A673 (cell line): ENCODE data around the gene ATAD3C. TPM values are rescaled to one million over a fixed set of nuclear protein-coding genes. Genes with fewer than 3 reads are reported as not detected.

Experiments used
- Bru-seq: library from RNA; stranded (reverse); fragments of 400-500 nt; gene quantifications from one replicate; lab custom pipeline; 2021; lab: Mats Ljungman, UMichigan
- BruChase-seq, 2 experiments: library from RNA; stranded (reverse); fragments of 400-500 nt; gene quantifications; one replicate each; lab custom pipeline; 2021; lab: Mats Ljungman, UMichigan
- BruUV-seq: library from RNA; stranded (reverse); fragments of 400-500 nt; replicated peaks from 2 replicates; lab custom pipeline; 2021; lab: Mats Ljungman, UMichigan
- CTCF ChIA-PET: fragments of 300-600 bp; sonication (Branson Sonifier 250); formaldehyde crosslinking; loops from one replicate; lab custom pipeline; 2022; ENCODE audit warnings: antibody characterized with exemption; lab: Charles Lee
- POLR2A ChIA-PET: fragments of 300-600 bp; sonication (Branson Sonifier 250); formaldehyde crosslinking; loops from one replicate; lab custom pipeline; 2022; ENCODE audit warnings: antibody characterized with exemption; ENCODE audit not compliant: low non-redundant PET; lab: Charles Lee
- DNase-seq: peaks from one replicate; pipeline ENCODE4 v3.0.0-alpha.2; 2015; ENCODE audit warnings: low spot score
- H3K27ac ChIP-seq: fragments of 200-600 bp; sonication (generic); 2 replicates; pipeline ENCODE4 v1.5.1; 2016; ENCODE audit warnings: mixed run types, low read depth, mild to moderate bottlenecking, mixed read lengths, antibody characterized with exemption, low read length; ENCODE audit not compliant: poor library complexity, severe bottlenecking
- H3K27me3 ChIP-seq: fragments of 200-600 bp; sonication (generic); replicated peaks from 2 replicates; pipeline ENCODE4 v1.6.1; 2017; ENCODE audit warnings: mixed run types, low read depth, mild to moderate bottlenecking, mixed read lengths, antibody characterized with exemption, low read length; ENCODE audit not compliant: insufficient read depth, poor library complexity
- H3K36me3 ChIP-seq: fragments of 200-600 bp; sonication (generic); 2 replicates; pipeline ENCODE4 v1.6.1; 2016; ENCODE audit warnings: mixed run types, mild to moderate bottlenecking, mixed read lengths, antibody characterized with exemption, low read length; ENCODE audit not compliant: insufficient read depth, poor library complexity, severe bottlenecking
- H3K4me1 ChIP-seq: fragments of 200-600 bp; sonication (generic); 2 replicates; pipeline ENCODE4 v1.6.1; 2017; ENCODE audit warnings: mixed run types, mild to moderate bottlenecking, mixed read lengths, antibody characterized with exemption, low read length; ENCODE audit not compliant: insufficient read depth, poor library complexity, severe bottlenecking
- H3K4me3 ChIP-seq: fragments of 200-600 bp; sonication (generic); 2 replicates; pipeline ENCODE4 v1.5.1; 2016; ENCODE audit warnings: low read depth, mixed run types, mild to moderate bottlenecking, mixed read lengths, low read length; ENCODE audit not compliant: poor library complexity, severe bottlenecking
- H3K9me3 ChIP-seq: fragments of 200-600 bp; sonication (generic); 2 replicates; pipeline ENCODE4 v1.6.1; 2016; ENCODE audit warnings: mixed run types, low read depth, mild to moderate bottlenecking, mixed read lengths, antibody characterized with exemption, low read length; ENCODE audit not compliant: poor library complexity, severe bottlenecking
- EZH2 ChIP-seq: fragments of 200-600 bp; sonication (generic); IDR thresholded peaks from 2 replicates; pipeline ENCODE4 v1.6.1; 2017; ENCODE audit warnings: borderline replicate concordance, low read depth, mild to moderate bottlenecking, mixed read lengths, antibody characterized with exemption, low read length; ENCODE audit not compliant: poor library complexity, severe bottlenecking
- intact Hi-C: fragments of 100-400 bp; cut with micrococcal nuclease; formaldehyde crosslinking; loops from one replicate; pipeline ENCODE4 v1.10.0; 2022; ENCODE audit not compliant: unreplicated experiment
- long read RNA-seq: library from polyadenylated mRNA; stranded (forward); transcript quantifications from one replicate; pipeline ENCODE4 v2.0.0, GENCODE V29; 2022
- total RNA-seq: library from RNA; stranded (reverse); gene quantifications from 2 replicates; pipeline ENCODE4 v1.2.3, GENCODE V29; 2021
- TF ChIP-seq, protein P1 (sequence below): fragments of 300-800, 200-600 bp; sonication (generic); conservative IDR thresholded peaks from 2 replicates; pipeline ENCODE4 v1.5.1; 2017; ENCODE audit warnings: low read depth, mild to moderate bottlenecking, antibody characterized with exemption, low read length, moderate library complexity, mixed read lengths

Gene ATAD3C, protein sequence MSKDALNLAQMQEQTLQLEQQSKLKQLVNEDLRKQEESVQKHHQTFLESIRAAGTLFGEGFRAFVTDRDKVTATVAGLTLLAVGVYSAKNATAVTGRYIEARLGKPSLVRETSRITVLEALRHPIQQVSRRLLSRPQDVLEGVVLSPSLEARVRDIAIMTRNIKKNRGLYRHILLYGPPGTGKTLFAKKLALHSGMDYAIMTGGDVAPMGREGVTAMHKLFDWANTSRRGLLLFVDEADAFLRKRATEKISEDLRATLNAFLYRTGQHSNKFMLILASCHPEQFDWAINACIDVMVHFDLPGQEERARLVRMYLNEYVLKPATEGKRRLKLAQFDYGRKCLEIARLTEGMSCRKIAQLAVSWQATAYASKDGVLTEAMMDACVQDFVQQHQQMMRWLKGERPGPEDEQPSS
- total RNA-seq: 0.22 and 0.39 TPM in 2 replicates
- percentile 2 among the genes with signal in this experiment for Bru-seq, nascent RNA
- not detected for BruChase-seq, experiment 1, labeled RNA remaining after a 2-hour chase
- percentile 10 among the genes with signal in this experiment for BruChase-seq, experiment 2, labeled RNA remaining after a 6-hour chase
- long read RNA-seq, partial matches to known transcripts: 1 of 1 reads
- long read RNA-seq, other reads (novel, unspliced or antisense): 0 of 1 reads

DNA sequence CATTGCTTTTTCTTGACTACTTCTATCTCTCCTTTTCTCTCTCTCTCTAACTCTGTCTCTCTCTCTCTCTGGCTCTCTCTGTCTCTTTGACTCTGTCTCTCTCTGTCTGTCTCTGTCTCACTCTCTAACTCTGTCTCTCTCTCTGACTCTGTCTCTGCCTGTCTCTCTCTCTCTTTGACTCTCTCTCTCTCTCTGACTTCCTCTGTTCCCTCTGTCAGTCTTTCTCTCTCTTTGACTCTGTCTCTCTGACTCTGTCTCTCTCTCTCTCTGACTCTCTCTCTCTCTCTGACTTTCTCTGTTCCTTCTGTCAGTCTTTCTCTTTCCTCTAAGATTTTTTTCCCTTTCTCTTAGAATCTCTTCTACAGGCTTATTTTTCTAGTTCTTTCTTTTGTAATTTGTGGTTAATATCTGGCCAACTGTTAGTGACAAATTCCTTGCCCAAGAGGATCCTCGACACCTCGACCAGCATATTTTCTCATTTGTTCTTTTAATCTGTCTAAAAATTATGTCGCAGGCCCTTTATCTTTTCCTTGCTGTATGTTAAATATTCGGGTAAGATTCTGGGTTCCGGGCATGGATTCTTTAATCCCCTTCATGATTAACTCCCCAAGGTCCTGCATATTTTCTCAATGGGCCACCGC, at the start of gene ATAD3C:
TSS of gene ATAD3C (plus strand) at position 591 of the 641 bp plus-strand sequence. CDS start 995 bp downstream, outside the sequence.
- Histone ChIP-seq H3K9me3 (no peaks in the 10 kb centered on the region), H3K27me3 (peaks cover 2% of the 10 kb centered on the region), H3K27ac (no peak within 1 kb of the TSS), H3K36me3 (no peaks in the 10 kb centered on the region), H3K4me1 (no peaks in the 10 kb centered on the region), H3K4me3 (no peak within 1 kb of the TSS)
- no peak for DNase-seq
- ChIA-PET CTCF (no interaction called here), POLR2A (no interaction called here)
- BruUV-seq: no TSS peak
- intact Hi-C loops: no loop called here
- TF ChIP-seq EZH2: no peak
- TF ChIP-seq, protein P1, sequence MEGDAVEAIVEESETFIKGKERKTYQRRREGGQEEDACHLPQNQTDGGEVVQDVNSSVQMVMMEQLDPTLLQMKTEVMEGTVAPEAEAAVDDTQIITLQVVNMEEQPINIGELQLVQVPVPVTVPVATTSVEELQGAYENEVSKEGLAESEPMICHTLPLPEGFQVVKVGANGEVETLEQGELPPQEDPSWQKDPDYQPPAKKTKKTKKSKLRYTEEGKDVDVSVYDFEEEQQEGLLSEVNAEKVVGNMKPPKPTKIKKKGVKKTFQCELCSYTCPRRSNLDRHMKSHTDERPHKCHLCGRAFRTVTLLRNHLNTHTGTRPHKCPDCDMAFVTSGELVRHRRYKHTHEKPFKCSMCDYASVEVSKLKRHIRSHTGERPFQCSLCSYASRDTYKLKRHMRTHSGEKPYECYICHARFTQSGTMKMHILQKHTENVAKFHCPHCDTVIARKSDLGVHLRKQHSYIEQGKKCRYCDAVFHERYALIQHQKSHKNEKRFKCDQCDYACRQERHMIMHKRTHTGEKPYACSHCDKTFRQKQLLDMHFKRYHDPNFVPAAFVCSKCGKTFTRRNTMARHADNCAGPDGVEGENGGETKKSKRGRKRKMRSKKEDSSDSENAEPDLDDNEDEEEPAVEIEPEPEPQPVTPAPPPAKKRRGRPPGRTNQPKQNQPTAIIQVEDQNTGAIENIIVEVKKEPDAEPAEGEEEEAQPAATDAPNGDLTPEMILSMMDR: no peak

DNA sequence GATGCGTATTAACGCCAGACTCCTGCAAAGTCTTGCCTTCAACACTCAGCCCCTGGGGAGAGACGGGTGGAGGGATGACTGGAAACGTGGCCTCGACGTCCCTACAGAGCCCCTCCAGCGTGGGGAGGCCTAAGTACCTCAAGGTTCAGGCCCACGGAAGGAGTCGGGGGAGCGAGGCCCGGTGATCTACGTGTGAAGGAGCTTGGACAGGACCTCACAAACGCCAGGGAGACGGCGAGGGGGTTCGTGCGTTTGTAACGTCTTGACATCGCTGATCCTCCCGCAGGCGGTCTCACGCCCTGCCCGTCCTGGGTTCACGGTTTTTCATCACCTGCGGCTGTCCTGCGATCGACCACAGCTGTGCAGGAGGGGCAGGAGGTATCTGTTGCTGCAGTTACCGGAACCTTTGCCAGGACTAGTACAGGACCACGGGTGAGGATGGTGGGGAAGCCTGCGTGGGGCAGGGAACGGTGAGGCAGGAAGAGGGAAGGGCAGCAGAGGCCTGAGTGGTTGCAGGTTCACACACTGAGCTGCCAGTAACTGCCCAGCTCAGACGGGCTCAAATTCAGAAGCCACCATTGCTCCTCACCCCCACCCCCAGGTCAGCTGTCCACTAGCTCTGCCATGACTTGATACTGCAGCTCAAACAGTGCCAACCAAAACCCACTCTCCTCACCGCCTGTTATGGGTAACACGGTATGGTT, 49.5 kb upstream of the ATAD3C start:
- DNase-seq: no peak
- H3K4me3 ChIP-seq: peak overlapping the region; percentile 97
- H3K36me3 ChIP-seq: peaks cover 63% of the 10 kb centered on the region
- no peaks in the 10 kb centered on the region for H3K27me3 ChIP-seq
- intact Hi-C loops: no loop called here
- BruUV-seq: TSS peak; percentile 60
- peaks cover 11% of the 10 kb centered on the region for H3K4me1 ChIP-seq
- TF ChIP-seq EZH2: no peak
- TF ChIP-seq, protein P1: no peak
- peak overlapping the region; percentile 97 for H3K27ac ChIP-seq
- ChIA-PET CTCF (interaction anchor here (0.6 to 1.0 kb wide), 2 partner anchors 25 to 30 kb away, joined by 3 to 4 read pairs; partner anchors contain the start of gene AURKAIP1), POLR2A (interaction anchor here (0.6 kb wide), 1 partner anchor 11 kb away, joined by 6 read pairs; no protein-coding TSS in a partner anchor)
- H3K9me3 ChIP-seq: no peaks in the 10 kb centered on the region
